ENCODE results near the gene SHC2.
"Not testable (repeated sequence)": the region's sequence is repeated elsewhere in the genome, so short reads cannot be mapped to it uniquely, and the experiment has no call there.

Gene SHC2

GRCh38 chr19:468587-469256, 7.9 kb upstream of the SHC2 start:
- ATAC-seq (no peak), DNase-seq (no peak)

- ATAC-seq (no peak), DNase-seq (no peak)
Measured at GRCh38 chr19:467554-467953, 6.7 kb upstream of the SHC2 start.

- DNase-seq, result no peak
Measured at GRCh38 chr19:465056-465816, 4.4 kb upstream of the SHC2 start.

GRCh38 chr19:464208-464545, 3.3 kb upstream of the SHC2 start:
- ATAC-seq, result no peak
- no peak for DNase-seq

More at GRCh38 chr19:465056-465816, 4.4 kb upstream of the SHC2 start:
- no peak for ATAC-seq

GRCh38 chr19:463483-464207, 2.8 kb upstream of the SHC2 start:
- ATAC-seq, result no peak

GRCh38 chr19:461721-462551, 1.1 kb upstream of the SHC2 start:
- ATAC-seq, result no peak
- peak; percentile 20 for DNase-seq

More at GRCh38 chr19:463483-464207, 2.8 kb upstream of the SHC2 start:
- no peak for DNase-seq

GRCh38 chr19:459724-460511, 915 bp downstream of the SHC2 start:
- DNase-seq, result peak; percentile 44
- ATAC-seq, result peak; percentile 60

GRCh38 chr19:458091-459042, 2.5 kb downstream of the SHC2 start:
- ATAC-seq, result no peak
- DNase-seq, result no peak

GRCh38 chr19:457636-458035, 3.2 kb downstream of the SHC2 start:
- ATAC-seq, result no peak
- DNase-seq, result no peak

- ATAC-seq, result peak; percentile 19
- no peak for DNase-seq
Measured at GRCh38 chr19:456547-457110, 4.2 kb downstream of the SHC2 start.

- DNase-seq, result no peak
- peak; percentile 15 for ATAC-seq
Measured at GRCh38 chr19:455851-456546, 4.8 kb downstream of the SHC2 start.

- DNase-seq (no peak), ATAC-seq (no peak)
Measured at GRCh38 chr19:455031-455705, 5.7 kb downstream of the SHC2 start.

- ATAC-seq, result no peak
- DNase-seq, result no peak
Measured at GRCh38 chr19:453606-454005, 7.2 kb downstream of the SHC2 start.

GRCh38 chr19:452829-453228, 8.0 kb downstream of the SHC2 start:
- no peak for DNase-seq
- no peak for ATAC-seq

GRCh38 chr19:450912-451481, 9.8 kb downstream of the SHC2 start:
- not testable (repeated sequence) for ATAC-seq, DNase-seq

GRCh38 chr19:449916-450315, 10.9 kb downstream of the SHC2 start:
- ATAC-seq, result no peak

GRCh38 chr19:447816-448560, 12.8 kb downstream of the SHC2 start:
- DNase-seq, result no peak

More at GRCh38 chr19:449916-450315, 10.9 kb downstream of the SHC2 start:
- DNase-seq, result no peak

GRCh38 chr19:447064-447426, 13.8 kb downstream of the SHC2 start:
- no peak for DNase-seq

More at GRCh38 chr19:447816-448560, 12.8 kb downstream of the SHC2 start:
- ATAC-seq, result no peak

More at GRCh38 chr19:447064-447426, 13.8 kb downstream of the SHC2 start:
- ATAC-seq, result no peak
